ENCODE data around the gene SH3BP5.

DNA sequence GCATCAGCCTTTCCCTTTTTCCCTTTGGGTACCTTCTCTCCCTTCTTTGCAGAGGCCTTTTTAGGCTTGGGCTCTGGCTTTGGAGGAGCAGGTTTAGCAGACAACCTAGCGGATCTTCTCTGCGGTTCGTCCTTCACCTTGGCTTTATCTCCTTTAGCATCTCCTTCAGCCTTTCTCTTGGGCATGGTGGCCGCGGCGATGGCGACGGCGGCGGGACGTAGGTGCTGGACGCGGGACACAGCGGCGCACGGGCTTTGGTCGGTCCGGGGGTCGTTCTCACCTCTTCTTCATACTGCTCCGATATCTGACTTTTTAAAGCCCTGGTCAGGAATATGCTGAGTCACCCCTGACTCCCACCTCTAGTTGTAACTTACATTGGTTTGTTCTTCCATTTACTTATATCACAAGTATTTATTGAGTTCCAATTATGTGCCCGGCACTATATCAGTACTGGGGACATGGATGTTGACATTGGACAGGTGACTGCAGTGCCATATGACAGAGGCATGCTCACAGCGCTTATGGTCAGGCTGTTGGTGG lies 43.1 kb upstream of the SH3BP5 start:
- TF ChIP-seq, protein P1, sequence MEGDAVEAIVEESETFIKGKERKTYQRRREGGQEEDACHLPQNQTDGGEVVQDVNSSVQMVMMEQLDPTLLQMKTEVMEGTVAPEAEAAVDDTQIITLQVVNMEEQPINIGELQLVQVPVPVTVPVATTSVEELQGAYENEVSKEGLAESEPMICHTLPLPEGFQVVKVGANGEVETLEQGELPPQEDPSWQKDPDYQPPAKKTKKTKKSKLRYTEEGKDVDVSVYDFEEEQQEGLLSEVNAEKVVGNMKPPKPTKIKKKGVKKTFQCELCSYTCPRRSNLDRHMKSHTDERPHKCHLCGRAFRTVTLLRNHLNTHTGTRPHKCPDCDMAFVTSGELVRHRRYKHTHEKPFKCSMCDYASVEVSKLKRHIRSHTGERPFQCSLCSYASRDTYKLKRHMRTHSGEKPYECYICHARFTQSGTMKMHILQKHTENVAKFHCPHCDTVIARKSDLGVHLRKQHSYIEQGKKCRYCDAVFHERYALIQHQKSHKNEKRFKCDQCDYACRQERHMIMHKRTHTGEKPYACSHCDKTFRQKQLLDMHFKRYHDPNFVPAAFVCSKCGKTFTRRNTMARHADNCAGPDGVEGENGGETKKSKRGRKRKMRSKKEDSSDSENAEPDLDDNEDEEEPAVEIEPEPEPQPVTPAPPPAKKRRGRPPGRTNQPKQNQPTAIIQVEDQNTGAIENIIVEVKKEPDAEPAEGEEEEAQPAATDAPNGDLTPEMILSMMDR (IDR thresholded peaks at IDR 0.05; ENCODE audit: poor library complexity), result no peak
- TF ChIP-seq EZH2phosphoT487 (IDR thresholded peaks at IDR 0.05; ENCODE audit: low read depth, severe bottlenecking, unreplicated experiment) (no peak), EZH2 (IDR thresholded peaks at IDR 0.05; ENCODE audit: borderline replicate concordance) (no peak)

All from hepatocyte (in vitro differentiated cells).